Brain microvascular endothelial cell (primary cell): ENCODE data around the gene SCLY.
"Not testable (repeated sequence)": the region's sequence is repeated elsewhere in the genome, so short reads cannot be mapped to it uniquely, and the experiment has no call there.

ENCODE experiments used
- DNase-seq: peaks from one replicate; pipeline ENCODE4 v3.0.0-alpha.2; 2020
- H3K27ac ChIP-seq: fragments of 250-450 bp; sonication (Bioruptor Pico); 2 replicates; pipeline ENCODE4 v1.5.1; 2020; ENCODE audit warnings: mild to moderate bottlenecking, moderate library complexity
- H3K27me3 ChIP-seq: fragments of 250-450 bp; sonication (Bioruptor Pico); replicated peaks from 2 replicates; pipeline ENCODE4 v1.5.1; 2020; ENCODE audit warnings: mild to moderate bottlenecking
- H3K36me3 ChIP-seq: fragments of 250-450 bp; sonication (Bioruptor Pico); replicated peaks from 2 replicates; pipeline ENCODE4 v1.5.1; 2020; ENCODE audit warnings: mild to moderate bottlenecking
- H3K4me3 ChIP-seq: 2 replicates; pipeline ENCODE4 v1.5.1; 2011; ENCODE audit warnings: low read depth, mild to moderate bottlenecking, control low read depth, low read length, moderate library complexity
- in situ Hi-C: cut with HindIII; loops from 2 replicates; pipeline ENCODE4 v1.10.0; 2017; ENCODE audit warnings: low sequenced_read_pairs, low pct_ligation_motif_present
- TF ChIP-seq, protein P1 (sequence below): IDR thresholded peaks from 2 replicates; pipeline ENCODE4 v1.5.1; 2011; ENCODE audit warnings: low read depth, mild to moderate bottlenecking, moderate library complexity, low read length, control low read depth, inconsistent platforms; ENCODE audit errors: missing control alignments

The SCLY gene

DNA sequence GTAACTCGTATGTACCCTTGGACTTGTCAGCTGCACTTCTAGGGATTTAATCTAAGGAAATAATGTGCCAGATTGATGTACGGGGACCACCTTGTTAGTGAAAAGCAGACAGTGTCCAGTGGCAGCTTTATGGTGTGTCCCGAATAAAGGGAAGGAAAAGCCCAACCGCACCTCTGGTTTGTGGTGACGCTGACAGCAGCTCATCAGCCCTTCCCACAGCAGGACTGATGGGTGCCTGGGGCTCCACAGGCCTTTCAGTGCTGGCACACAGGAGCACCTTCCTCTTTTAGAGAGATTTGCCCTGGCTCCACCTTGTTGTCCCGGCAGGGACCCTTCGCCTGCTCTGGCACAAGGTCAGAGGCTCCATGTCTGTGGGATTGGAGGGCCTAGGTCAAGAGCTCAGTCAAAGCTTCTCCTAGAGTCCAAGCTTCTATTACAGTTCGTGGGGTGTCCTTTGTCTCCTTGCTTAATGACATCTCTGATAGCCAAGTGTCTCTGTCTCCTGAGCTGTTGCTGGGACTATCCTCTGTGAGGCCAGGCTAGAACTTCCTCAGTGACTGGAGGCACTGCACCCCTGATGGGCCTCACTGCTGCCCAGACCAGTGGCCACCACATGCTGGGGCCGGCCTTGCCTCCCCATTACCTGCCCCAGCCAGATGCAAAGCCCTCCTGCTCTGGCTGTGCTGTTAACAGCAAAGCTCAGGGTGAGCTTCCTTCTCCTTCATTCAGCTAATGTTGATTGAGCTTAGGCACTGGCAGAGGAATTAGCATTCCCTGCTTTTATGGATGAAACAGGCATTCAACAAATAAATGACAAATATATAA is 33.0 kb upstream of the SCLY start:
- Histone ChIP-seq H3K27ac (no peak overlapping the region), H3K36me3 (no peaks in the 10 kb centered on the region)

DNA sequence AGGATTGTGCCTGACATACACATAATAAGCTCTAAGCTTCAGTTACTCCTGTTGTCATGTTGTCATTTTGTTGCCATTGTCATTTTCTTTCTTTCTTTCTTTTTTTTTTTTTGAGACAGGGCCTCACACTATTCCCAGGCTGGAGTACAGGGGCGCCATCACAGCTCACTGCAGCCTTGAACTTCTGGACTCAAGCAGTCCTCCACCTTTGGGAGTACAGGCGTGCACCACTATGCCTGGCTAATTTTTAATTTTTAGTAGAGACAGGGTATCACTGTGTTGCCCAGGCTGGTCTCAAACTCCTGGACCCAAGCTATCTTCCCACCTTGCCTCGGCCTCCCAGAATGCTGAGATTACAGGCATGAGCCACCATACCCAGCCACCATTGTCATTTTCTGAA is 30.9 kb upstream of the SCLY start:
- in situ Hi-C loops = no loop called here
- Histone ChIP-seq H3K4me3 (no peak overlapping the region), H3K36me3 (peaks cover 4% of the 10 kb centered on the region), H3K27ac (no peak overlapping the region), H3K27me3 (no peaks in the 10 kb centered on the region)
- TF ChIP-seq, protein P1, sequence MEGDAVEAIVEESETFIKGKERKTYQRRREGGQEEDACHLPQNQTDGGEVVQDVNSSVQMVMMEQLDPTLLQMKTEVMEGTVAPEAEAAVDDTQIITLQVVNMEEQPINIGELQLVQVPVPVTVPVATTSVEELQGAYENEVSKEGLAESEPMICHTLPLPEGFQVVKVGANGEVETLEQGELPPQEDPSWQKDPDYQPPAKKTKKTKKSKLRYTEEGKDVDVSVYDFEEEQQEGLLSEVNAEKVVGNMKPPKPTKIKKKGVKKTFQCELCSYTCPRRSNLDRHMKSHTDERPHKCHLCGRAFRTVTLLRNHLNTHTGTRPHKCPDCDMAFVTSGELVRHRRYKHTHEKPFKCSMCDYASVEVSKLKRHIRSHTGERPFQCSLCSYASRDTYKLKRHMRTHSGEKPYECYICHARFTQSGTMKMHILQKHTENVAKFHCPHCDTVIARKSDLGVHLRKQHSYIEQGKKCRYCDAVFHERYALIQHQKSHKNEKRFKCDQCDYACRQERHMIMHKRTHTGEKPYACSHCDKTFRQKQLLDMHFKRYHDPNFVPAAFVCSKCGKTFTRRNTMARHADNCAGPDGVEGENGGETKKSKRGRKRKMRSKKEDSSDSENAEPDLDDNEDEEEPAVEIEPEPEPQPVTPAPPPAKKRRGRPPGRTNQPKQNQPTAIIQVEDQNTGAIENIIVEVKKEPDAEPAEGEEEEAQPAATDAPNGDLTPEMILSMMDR = no peak
- no peak for DNase-seq

More for the DNA sequence above, 33.0 kb upstream of the SCLY start:
- TF ChIP-seq, protein P1 = no peak
- in situ Hi-C loops = no loop called here
- no peak overlapping the region for H3K4me3 ChIP-seq
- H3K27me3 ChIP-seq = no peaks in the 10 kb centered on the region
- DNase-seq = no peak

DNA sequence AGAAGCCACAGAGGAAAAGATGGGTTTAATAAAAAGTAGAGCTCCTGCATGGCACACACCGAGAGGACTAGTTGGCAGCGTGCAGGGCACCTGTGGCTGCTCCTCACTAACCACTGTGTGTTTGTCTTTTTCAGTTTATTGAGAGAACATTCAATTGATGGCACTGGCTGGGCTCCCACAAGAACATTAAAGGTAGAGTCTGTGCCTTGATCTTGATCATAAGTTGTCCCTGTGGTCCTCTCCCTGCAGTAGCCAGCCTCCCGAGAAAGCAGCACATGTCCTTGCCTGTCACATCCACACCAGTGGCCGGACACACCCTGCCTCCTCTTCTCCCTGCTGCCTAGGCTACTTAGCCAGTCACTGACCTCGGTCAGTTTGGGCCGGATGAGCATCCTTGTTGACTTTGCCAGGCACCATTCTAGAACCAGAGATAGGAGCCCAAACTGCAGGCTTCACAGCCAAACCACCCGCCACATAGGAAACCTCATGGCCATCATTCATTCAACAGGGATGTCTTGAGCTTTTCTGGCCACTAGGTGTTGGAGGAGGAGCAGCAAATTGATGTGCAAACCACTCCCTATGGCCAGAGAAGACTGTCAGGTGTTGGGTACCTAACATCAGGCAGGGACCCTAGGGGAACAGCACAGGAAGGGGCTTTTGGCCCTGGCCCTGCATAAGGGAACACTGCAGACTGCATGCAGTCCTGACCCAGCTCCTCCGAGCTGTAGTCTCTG is 30.2 kb upstream of the SCLY start:
- no peak overlapping the region for H3K27ac ChIP-seq
- no peaks in the 10 kb centered on the region for H3K27me3 ChIP-seq
- no peak for DNase-seq
- TF ChIP-seq, protein P1 = peak; percentile 18
- in situ Hi-C loops = no loop called here
- H3K4me3 ChIP-seq = no peak overlapping the region
- H3K36me3 ChIP-seq = peaks cover 4% of the 10 kb centered on the region

DNA sequence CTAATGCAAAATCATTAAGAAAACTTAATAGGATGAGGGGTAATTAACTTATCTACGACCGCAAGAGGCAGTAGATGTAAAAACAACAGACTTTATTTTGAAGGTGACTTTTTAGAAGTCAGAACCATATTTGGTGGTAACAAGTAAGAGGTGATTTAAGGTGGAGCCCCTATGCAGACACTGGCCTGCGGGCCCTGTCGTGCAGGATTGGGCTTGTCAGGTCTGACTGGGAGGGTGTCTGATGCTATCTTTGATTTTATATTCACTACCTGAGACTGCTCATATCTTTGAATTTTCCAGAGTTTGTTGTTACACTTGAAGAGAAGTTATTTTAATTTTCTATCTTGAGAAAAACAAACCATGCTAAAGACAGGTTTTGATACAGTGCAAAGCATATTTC is 29.1 kb upstream of the SCLY start:
- no peak overlapping the region for H3K4me3 ChIP-seq
- TF ChIP-seq, protein P1 = no peak
- no peak for DNase-seq
- H3K27me3 ChIP-seq = no peaks in the 10 kb centered on the region
- H3K27ac ChIP-seq = no peak overlapping the region
- in situ Hi-C loops = no loop called here
- peaks cover 6% of the 10 kb centered on the region for H3K36me3 ChIP-seq

- in situ Hi-C loops = no loop called here
- Histone ChIP-seq H3K27ac (no peak overlapping the region), H3K27me3 (no peaks in the 10 kb centered on the region), H3K36me3 (peaks cover 9% of the 10 kb centered on the region), H3K4me3 (no peak overlapping the region)
- TF ChIP-seq, protein P1 = no peak
- DNase-seq = no peak
These were observed 28.0 kb upstream of the SCLY start for GRCh38 chr2:238032755-238033337.

DNA sequence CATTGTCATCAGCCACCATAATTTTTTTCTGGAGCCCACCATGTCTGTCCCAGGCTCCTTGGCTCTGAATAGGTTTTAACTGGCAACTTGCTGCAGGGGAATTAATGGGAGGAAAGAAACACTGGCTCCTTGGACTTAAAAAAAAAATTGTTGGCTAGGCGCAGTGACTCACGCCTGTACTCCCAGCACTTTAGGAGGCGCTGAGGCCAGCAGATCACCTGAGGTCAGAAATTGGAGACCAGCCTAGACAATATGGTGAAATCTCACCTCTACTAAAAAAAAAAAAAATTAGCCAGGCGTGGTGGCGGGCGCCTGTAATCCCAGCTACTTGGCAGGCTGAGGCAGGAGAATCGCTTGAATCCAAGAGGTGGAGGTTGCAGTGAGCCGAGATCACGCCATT is 26.8 kb upstream of the SCLY start:
- H3K27ac ChIP-seq, in situ Hi-C loops, DNase-seq, H3K4me3 ChIP-seq, H3K27me3 ChIP-seq: not testable (repeated sequence)
- H3K36me3 ChIP-seq = peaks cover 19% of the 10 kb centered on the region
